Heart right ventricle (tissue), 16 donors: ENCODE measurements around the gene HS1BP3. TPM values are rescaled to one million over a fixed set of nuclear protein-coding genes. Genes with fewer than 3 reads are reported as not detected.

Source experiments
- ATAC-seq, 8 donors: fragments of 200-7000 bp; cut with Tn5 transposase; one replicate each; pipeline ENCODE4 v1.9.1; 2020; ENCODE audit warnings: mild to moderate bottlenecking in 8 of 8, moderate library complexity in 8 of 8, moderate number of reproducible peaks in 1 of 8
- DNase-seq, 2 donors: peaks; one replicate each; pipeline ENCODE4 v3.0.0-alpha.2; 2020
- H3K27ac ChIP-seq, 10 donors: fragments of 200-600 bp; sonication (generic) in 2 of 10; one replicate each; pipeline versions ENCODE4 v1.5.0 to v1.8.0; 2020 to 2022; ENCODE audit warnings: mild to moderate bottlenecking in 3 of 10
- H3K27me3 ChIP-seq, 7 donors: fragments of 200-600 bp; one replicate each; pipeline ENCODE4 v1.8.0; 2021 to 2022; ENCODE audit warnings: mild to moderate bottlenecking in 2 of 7
- H3K36me3 ChIP-seq, 9 donors: fragments of 200-600 bp; sonication (generic) in 1 of 9; one replicate each; pipeline versions ENCODE4 v1.5.0 to v1.8.0; 2020 to 2022; ENCODE audit warnings: mild to moderate bottlenecking in 2 of 9
- H3K4me1 ChIP-seq, 9 donors: fragments of 200-600 bp; sonication (generic) in 1 of 9; one replicate each; pipeline versions ENCODE4 v1.5.0 to v1.8.0; 2020 to 2022; ENCODE audit warnings: mild to moderate bottlenecking in 4 of 9
- H3K4me3 ChIP-seq, 10 donors: fragments of 200-600 bp; sonication (generic) in 2 of 10; one replicate each; pipeline versions ENCODE4 v1.5.0 to v1.8.0; 2020 to 2022; ENCODE audit warnings: mild to moderate bottlenecking in 7 of 10, moderate library complexity in 2 of 10
- H3K9me3 ChIP-seq, 11 donors: fragments of 200-600 bp in 10 of 11; sonication (generic) in 2 of 11; one replicate each; pipeline versions ENCODE4 v1.5.0 to v1.8.0; 2013 to 2022; ENCODE audit warnings: mild to moderate bottlenecking in 2 of 11, control low read depth in 1 of 11, moderate library complexity in 1 of 11
- CTCF ChIP-seq, 9 donors: fragments of 200-600 bp; sonication (generic) in 2 of 9; IDR thresholded peaks; one replicate each; pipeline versions ENCODE4 v1.5.0 to v1.8.0; 2021 to 2022; ENCODE audit warnings: antibody characterized with exemption in 9 of 9, mild to moderate bottlenecking in 5 of 9, moderate library complexity in 1 of 9
- WGBS, 2 donors: extraction: QIAGEN DNeasy Blood & Tissue Kit; methylation state at CpG; one replicate each; pipeline ENCODE4 v1.1.7; 2013; ENCODE audit warnings: inconsistent platforms in 1 of 2; 5-methylcytosine and 5-hydroxymethylcytosine counted together
- intact Hi-C, 10 donors: fragments of 100-400 bp; cut with DNase I; formaldehyde crosslinking; loops; one replicate each; pipeline versions ENCODE4 v1.11.1 to v1.14.2; 2022
- polyA plus RNA-seq, 2 donors: library from polyadenylated mRNA; stranded (reverse); fragments of 200-250 nt; gene quantifications; one replicate each; pipeline ENCODE4 v1.2.3, GENCODE V29; 2013
- total RNA-seq, 10 donors: library from RNA; stranded (reverse); fragmentation: NEBNext Ultra II Directional in 3 of 10; extraction: Animal tissue kit (Norgen Biotek cat#: 25700) in 3 of 10; gene quantifications; one replicate each; pipeline versions ENCODE4 v1.2.1 to v1.2.4, GENCODE V29; 2021 to 2023
- donor health status: Arrhythmogenic right ventricular cardiomyopathy.
- donor health status: ischemic (EF 13 %, LVEDD 7.1; RV severe dilation, severe dysfunction).
- donor health status: healthy with polysubstance abuse.
- donor health status: DM: no; HTN: yes; CAD: no.
- donor health status: DM: no; HTN: no; CAD: no.
- donor health status: ischemic (EF 25% LVEDD 6.9; RV normal size, moderate dysfunction).
- donor health status: ischemic (EF 25% LVEDD 5.7; RV mildly dilated, moderate dysfunction).
- donor health status: healthy.
- donor health status: DM: yes; HTN: yes; CAD: no.
- donor health status: Ischemic cardiomyopathy.
- donor health status: ischemic (EF 35%, LVEDD 5.7; RV mildly dilated, moderate dysfunction).
- donor health status: nonischemic (EF 11% LVEDD 7.7; RV severe dilation, severe dysfunction).
- donor health status: DM: yes; HTN: yes; CAD: no.
- donor health status: PGD.
- donor health status: ischemic (EF 29% LVEDD 5.4; RV normal size, mild dysfunction).
- donor health status: nonischemic (EF 23%, LVEDD 6.1; RV moderate dilation, normal function).

The HS1BP3 gene
- total and polyA plus RNA-seq, 12 donors, result 11.3 to 26.3 (median 16.5) TPM

GRCh38 chr2:20696366-20696765 lies 45.5 kb upstream of the HS1BP3 start:
- Histone ChIP-seq H3K4me1 (peaks cover 0 to 18% (median 8%) of the 10 kb centered on the region in 9 donors), H3K27me3 (no peaks in the 10 kb centered on the region), H3K4me3 (no peak overlapping the region), H3K27ac (no peak overlapping the region), H3K36me3 (peaks cover 0 to 26% (median 0%) of the 10 kb centered on the region in 9 donors), H3K9me3 (no peaks in the 10 kb centered on the region)
- DNase-seq, result no peak
- ATAC-seq, result no peak
- 86 to 94% methylated on average over 2 of the region's 2 CpGs for WGBS, 2 donors
- TF ChIP-seq CTCF (IDR thresholded peaks at IDR 0.05), result no peak
- intact Hi-C loops, result no loop called here

- peaks cover 0 to under 1% (median 0%) of the 10 kb centered on the region in 9 donors for H3K4me1 ChIP-seq
- no peak overlapping the region for H3K27ac ChIP-seq
- peaks cover 0 to 4% (median 0%) of the 10 kb centered on the region in 11 donors for H3K9me3 ChIP-seq
- no peak overlapping the region for H3K4me3 ChIP-seq
- WGBS, 2 donors, result 93% methylated on average over 3 of the region's 3 CpGs
- intact Hi-C loops, result no loop called here
- ATAC-seq (no peak), DNase-seq (no peak)
- no peak for TF ChIP-seq CTCF (IDR thresholded peaks at IDR 0.05)
- no peaks in the 10 kb centered on the region for H3K27me3 ChIP-seq
- H3K36me3 ChIP-seq, result peaks cover 0 to 23% (median 0%) of the 10 kb centered on the region in 9 donors
Measured at GRCh38 chr2:20693317-20693716, 42.4 kb upstream of the HS1BP3 start.

- H3K27me3 ChIP-seq, result no peaks in the 10 kb centered on the region
- 92 to 94% methylated on average over 2 of the region's 2 CpGs for WGBS, 2 donors
- no peak for ATAC-seq
- no peaks in the 10 kb centered on the region for H3K4me1 ChIP-seq
- no peak for TF ChIP-seq CTCF (IDR thresholded peaks at IDR 0.05)
- DNase-seq, result no peak
- H3K36me3 ChIP-seq, result peaks cover 0 to 28% (median 0%) of the 10 kb centered on the region in 9 donors
- no peak overlapping the region for H3K27ac ChIP-seq
- no peak overlapping the region for H3K4me3 ChIP-seq
- intact Hi-C loops, result no loop called here
- H3K9me3 ChIP-seq, result peaks cover 0 to 4% (median 0%) of the 10 kb centered on the region in 11 donors
Measured at GRCh38 chr2:20692081-20692480, 41.2 kb upstream of the HS1BP3 start.

- peaks cover 0 to 37% (median 2%) of the 10 kb centered on the region in 9 donors for H3K36me3 ChIP-seq
- no peak for TF ChIP-seq CTCF (IDR thresholded peaks at IDR 0.05)
- no peak overlapping the region for H3K4me3 ChIP-seq
- H3K27me3 ChIP-seq, result no peaks in the 10 kb centered on the region
- peaks cover 0 to 4% (median 0%) of the 10 kb centered on the region in 11 donors for H3K9me3 ChIP-seq
- 88 to 91% methylated on average over 6 of the region's 6 CpGs for WGBS, 2 donors
- intact Hi-C loops, result no loop called here
- H3K4me1 ChIP-seq, result no peaks in the 10 kb centered on the region
- no peak overlapping the region for H3K27ac ChIP-seq
- ATAC-seq (no peak), DNase-seq (no peak)
Measured at GRCh38 chr2:20691076-20691734, 40.3 kb upstream of the HS1BP3 start.
